ENCODE results near the gene SIK3.

Gene SIK3

GRCh38 chr11:117097389-117098268 is 599 bp downstream of the SIK3 start:
- TF ChIP-seq, protein P1, sequence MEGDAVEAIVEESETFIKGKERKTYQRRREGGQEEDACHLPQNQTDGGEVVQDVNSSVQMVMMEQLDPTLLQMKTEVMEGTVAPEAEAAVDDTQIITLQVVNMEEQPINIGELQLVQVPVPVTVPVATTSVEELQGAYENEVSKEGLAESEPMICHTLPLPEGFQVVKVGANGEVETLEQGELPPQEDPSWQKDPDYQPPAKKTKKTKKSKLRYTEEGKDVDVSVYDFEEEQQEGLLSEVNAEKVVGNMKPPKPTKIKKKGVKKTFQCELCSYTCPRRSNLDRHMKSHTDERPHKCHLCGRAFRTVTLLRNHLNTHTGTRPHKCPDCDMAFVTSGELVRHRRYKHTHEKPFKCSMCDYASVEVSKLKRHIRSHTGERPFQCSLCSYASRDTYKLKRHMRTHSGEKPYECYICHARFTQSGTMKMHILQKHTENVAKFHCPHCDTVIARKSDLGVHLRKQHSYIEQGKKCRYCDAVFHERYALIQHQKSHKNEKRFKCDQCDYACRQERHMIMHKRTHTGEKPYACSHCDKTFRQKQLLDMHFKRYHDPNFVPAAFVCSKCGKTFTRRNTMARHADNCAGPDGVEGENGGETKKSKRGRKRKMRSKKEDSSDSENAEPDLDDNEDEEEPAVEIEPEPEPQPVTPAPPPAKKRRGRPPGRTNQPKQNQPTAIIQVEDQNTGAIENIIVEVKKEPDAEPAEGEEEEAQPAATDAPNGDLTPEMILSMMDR (conservative IDR thresholded peaks at IDR 0.05; ENCODE audit: low read depth, low read length), result no peak
- peak overlapping the region; percentile 81 for H3K4me3 ChIP-seq (ENCODE audit: low read depth, low read length)
- DNase-seq (ENCODE audit: low read depth), result peak; percentile 16

GRCh38 chr11:117097014-117097388 is 1.2 kb downstream of the SIK3 start:
- DNase-seq (ENCODE audit: low read depth), result no peak
- TF ChIP-seq, protein P1 (conservative IDR thresholded peaks at IDR 0.05; ENCODE audit: low read depth, low read length), result no peak
- peak overlapping the region; percentile 81 for H3K4me3 ChIP-seq (ENCODE audit: low read depth, low read length)

GRCh38 chr11:117096201-117096991 is 1.8 kb downstream of the SIK3 start:
- peak; percentile 19 for DNase-seq (ENCODE audit: low read depth)
- peak overlapping the region; percentile 81 for H3K4me3 ChIP-seq (ENCODE audit: low read depth, low read length)
- TF ChIP-seq, protein P1 (conservative IDR thresholded peaks at IDR 0.05; ENCODE audit: low read depth, low read length), result no peak

DNA sequence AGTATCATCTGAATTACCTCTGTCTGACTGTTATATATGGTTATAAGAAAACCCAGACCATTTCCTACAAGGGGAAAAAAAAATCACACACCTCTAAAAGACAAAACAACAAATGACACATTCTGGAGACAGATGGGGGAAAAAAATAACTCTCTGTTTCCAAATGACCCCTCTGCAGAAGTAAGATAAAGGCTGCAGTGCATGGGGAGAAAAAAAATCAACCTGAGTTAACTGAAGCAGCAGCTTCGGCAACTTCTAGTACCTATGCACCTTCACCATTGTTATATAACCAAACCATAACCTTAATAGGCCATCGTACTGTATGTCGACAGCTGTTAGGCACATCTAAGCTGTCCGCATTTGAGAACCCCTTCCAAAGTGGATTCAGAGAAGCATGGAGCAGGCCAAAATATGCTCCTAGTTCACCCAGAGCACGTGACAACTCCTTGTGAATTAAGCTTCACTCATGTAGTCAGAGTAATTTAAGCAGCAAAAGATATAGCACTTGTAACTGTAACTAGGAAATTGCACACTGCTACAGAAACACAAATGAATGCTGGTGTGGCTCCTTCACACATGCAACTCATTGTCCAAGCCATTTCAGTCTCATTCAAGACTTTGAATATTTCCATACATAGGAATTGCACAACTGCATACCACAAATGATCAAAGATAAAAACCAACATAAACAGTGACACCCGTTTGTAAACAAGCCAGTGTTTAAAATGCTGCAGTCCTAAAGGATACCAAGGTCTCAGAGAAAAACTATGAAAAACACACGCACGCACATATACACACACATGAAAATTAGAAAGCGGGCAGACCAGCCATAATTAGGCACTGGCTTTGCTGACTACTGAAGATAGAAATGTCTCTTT is 2.7 kb downstream of the SIK3 start:
- TF ChIP-seq, protein P1 (conservative IDR thresholded peaks at IDR 0.05; ENCODE audit: low read depth, low read length), result no peak
- no peak overlapping the region for H3K4me3 ChIP-seq (ENCODE audit: low read depth, low read length)
- peak; percentile 61 for DNase-seq (ENCODE audit: low read depth)

- H3K4me3 ChIP-seq (ENCODE audit: low read depth, low read length), result no peak overlapping the region
- TF ChIP-seq, protein P1 (conservative IDR thresholded peaks at IDR 0.05; ENCODE audit: low read depth, low read length), result no peak
- DNase-seq (ENCODE audit: low read depth), result peak; percentile 39
Measured at GRCh38 chr11:117094776-117095175, 3.5 kb downstream of the SIK3 start.

DNA sequence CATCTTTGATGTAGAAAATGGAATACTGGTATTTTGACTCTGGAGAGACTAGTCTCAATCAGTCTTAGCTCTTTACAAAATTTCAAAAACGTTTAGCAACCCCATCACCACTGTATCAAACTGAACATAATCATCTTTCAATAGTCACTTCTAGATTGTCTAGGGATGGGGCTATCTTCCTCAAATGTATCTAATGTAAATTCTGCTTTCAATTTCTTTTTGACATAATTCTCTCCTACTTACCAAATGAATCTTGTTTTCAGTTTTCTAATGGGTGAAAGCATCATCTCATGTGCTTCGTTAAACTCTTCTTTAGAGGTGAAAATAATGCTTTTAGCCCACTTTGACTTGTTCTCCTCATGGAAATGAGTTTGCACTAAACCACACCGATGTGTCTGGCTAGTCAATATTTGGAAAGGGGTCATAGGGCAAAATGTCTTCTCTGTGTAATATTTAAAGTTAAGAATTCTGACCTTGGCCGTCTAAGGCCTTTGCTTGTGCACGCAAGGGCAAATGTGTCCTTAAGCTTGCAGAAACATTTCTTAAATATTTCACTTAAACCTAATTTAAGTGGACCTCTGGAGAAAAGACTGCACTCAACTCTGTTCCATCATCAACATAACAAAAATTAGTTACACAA is 5.2 kb downstream of the SIK3 start:
- DNase-seq (ENCODE audit: low read depth), result no peak
- no peak overlapping the region for H3K4me3 ChIP-seq (ENCODE audit: low read depth, low read length)

More for the DNA sequence above, 5.2 kb downstream of the SIK3 start:
- TF ChIP-seq, protein P1 (conservative IDR thresholded peaks at IDR 0.05; ENCODE audit: low read depth, low read length), result no peak
